ENCODE data around the gene CASTOR1.

Gene CASTOR1

DNA sequence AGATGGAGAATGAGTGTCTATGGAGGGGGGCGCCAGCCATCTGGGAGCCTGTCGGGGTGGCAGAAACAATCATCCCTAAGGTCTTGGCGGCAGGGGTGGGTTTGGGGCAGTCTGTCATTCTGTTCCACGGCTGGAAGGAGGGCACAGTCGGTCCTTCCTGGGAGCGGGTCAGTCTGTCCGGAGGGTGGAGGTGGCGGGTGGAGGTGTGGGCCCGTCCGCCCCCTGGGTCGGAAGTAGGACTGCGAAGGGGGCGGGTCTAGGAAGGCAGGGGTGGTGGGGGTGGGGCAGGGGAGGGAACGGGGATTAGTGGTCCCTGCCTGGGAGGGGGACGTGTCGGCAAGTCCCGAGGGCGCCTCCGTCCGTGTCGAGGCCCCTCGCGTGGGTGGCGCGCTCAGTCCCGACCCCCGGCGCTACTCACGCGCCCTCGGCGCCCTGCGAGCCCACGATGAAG is 37.0 kb upstream of the CASTOR1 start:
- Histone ChIP-seq H3K36me3 (ENCODE audit: low read length) (no peaks in the 10 kb centered on the region), H3F3A (ENCODE audit: insufficient read depth) (peaks cover 11% of the 10 kb centered on the region), H3K27ac (ENCODE audit: low read depth, low read length) (no peak overlapping the region), H3K4me2 (ENCODE audit: low read depth, low read length, poor library complexity, severe bottlenecking) (peak overlapping the region; percentile 94), H3K9ac (ENCODE audit: low read length) (peak overlapping the region; percentile 73), H3K27me3 (ENCODE audit: low read length) (no peaks in the 10 kb centered on the region), H2AFZ (ENCODE audit: low read depth, low read length, severe bottlenecking) (peak overlapping the region; percentile 88), H3K79me2 (ENCODE audit: insufficient read depth, low read length) (no peaks in the 10 kb centered on the region), H3K4me3 (ENCODE audit: insufficient read depth, low read length, poor library complexity, severe bottlenecking) (peak overlapping the region; percentile 98), H4K20me1 (ENCODE audit: low read depth, low read length) (no peaks in the 10 kb centered on the region), H3K9me2 (replicated peaks; ENCODE audit: insufficient read depth, low read length) (no peaks in the 10 kb centered on the region), H3K9me3 (ENCODE audit: insufficient read depth, low read length) (no peaks in the 10 kb centered on the region)
- TF ChIP-seq, protein P1, sequence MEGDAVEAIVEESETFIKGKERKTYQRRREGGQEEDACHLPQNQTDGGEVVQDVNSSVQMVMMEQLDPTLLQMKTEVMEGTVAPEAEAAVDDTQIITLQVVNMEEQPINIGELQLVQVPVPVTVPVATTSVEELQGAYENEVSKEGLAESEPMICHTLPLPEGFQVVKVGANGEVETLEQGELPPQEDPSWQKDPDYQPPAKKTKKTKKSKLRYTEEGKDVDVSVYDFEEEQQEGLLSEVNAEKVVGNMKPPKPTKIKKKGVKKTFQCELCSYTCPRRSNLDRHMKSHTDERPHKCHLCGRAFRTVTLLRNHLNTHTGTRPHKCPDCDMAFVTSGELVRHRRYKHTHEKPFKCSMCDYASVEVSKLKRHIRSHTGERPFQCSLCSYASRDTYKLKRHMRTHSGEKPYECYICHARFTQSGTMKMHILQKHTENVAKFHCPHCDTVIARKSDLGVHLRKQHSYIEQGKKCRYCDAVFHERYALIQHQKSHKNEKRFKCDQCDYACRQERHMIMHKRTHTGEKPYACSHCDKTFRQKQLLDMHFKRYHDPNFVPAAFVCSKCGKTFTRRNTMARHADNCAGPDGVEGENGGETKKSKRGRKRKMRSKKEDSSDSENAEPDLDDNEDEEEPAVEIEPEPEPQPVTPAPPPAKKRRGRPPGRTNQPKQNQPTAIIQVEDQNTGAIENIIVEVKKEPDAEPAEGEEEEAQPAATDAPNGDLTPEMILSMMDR (IDR thresholded peaks at IDR 0.05; ENCODE audit: insufficient read depth, low read length, poor library complexity, severe bottlenecking), result no peak
- TF ChIP-seq EZH2phosphoT487 (conservative IDR thresholded peaks at IDR 0.05; ENCODE audit: low read length), result no peak

DNA sequence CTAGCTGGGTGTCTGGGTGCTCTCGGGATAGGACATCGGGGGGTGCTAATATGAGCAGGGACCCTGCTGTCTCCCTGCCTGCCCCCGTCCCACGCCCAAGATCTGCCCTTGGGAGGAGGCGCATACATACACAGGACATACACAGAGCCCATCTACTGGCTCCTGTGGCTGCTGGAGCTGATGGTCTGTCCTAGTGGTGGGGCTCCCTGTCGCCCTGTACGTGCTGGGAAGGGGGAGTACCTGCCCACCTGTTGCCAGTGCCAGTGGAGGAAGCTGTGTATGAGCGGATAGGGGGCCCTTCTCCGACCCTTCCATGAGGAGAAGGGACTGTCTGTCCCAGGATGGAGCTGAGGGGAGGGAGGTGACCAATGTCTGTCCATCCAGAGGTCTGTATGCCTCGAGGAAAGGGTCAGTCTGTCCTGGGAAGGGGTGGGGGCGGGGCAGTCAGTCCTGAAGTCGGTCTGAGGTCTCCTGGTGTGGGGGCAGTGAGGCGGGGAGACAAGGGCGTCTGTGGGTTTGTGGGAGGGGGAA is 36.5 kb upstream of the CASTOR1 start:
- TF ChIP-seq, protein P1 (IDR thresholded peaks at IDR 0.05; ENCODE audit: insufficient read depth, low read length, poor library complexity, severe bottlenecking), result no peak
- no peak for TF ChIP-seq EZH2phosphoT487 (conservative IDR thresholded peaks at IDR 0.05; ENCODE audit: low read length)
- Histone ChIP-seq H3K9ac (ENCODE audit: low read length) (peak overlapping the region; percentile 73), H3K27ac (ENCODE audit: low read depth, low read length) (no peak overlapping the region), H2AFZ (ENCODE audit: low read depth, low read length, severe bottlenecking) (no peak overlapping the region), H4K20me1 (ENCODE audit: low read depth, low read length) (no peaks in the 10 kb centered on the region), H3K4me3 (ENCODE audit: insufficient read depth, low read length, poor library complexity, severe bottlenecking) (peak overlapping the region; percentile 98), H3K4me2 (ENCODE audit: low read depth, low read length, poor library complexity, severe bottlenecking) (peak overlapping the region; percentile 94), H3K9me2 (replicated peaks; ENCODE audit: insufficient read depth, low read length) (no peaks in the 10 kb centered on the region), H3K36me3 (ENCODE audit: low read length) (no peaks in the 10 kb centered on the region), H3F3A (ENCODE audit: insufficient read depth) (peaks cover 9% of the 10 kb centered on the region), H3K79me2 (ENCODE audit: insufficient read depth, low read length) (no peaks in the 10 kb centered on the region), H3K9me3 (ENCODE audit: insufficient read depth, low read length) (no peaks in the 10 kb centered on the region), H3K27me3 (ENCODE audit: low read length) (no peaks in the 10 kb centered on the region)

DNA sequence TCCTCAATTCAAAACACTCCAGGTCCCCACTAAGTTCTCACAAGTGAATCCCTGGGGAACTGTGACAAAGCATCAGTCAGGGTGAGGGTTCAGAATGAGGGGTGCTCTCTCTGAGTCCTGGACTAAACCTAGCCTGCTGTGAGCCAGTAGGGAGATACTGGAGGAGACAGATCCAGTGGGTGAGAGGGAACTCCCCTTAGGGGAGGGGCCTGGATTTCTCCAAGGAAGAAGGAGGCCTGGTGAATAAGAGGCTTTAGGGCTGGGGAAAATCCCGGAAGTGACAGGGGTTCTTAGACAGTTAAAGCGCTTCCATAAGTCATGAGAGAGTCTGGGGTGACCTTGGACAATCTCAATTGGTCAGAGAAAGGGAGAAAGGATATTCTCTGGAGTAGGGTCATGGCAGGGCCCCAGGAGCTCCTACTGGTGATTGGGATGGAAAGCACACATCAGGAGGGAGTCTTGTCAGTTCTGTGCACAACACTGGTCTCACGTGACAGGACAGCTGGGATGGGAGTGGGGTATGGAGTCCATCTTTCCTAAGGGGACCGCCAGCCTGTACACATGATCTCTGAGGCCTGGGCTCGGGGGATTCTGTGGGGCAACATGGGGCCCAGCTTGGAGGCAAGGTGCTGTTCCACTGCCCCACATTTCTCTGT is 35.9 kb upstream of the CASTOR1 start:
- Histone ChIP-seq H3K9me2 (replicated peaks; ENCODE audit: insufficient read depth, low read length) (no peaks in the 10 kb centered on the region), H3K27ac (ENCODE audit: low read depth, low read length) (no peak overlapping the region), H3K27me3 (ENCODE audit: low read length) (no peaks in the 10 kb centered on the region), H3K9me3 (ENCODE audit: insufficient read depth, low read length) (no peaks in the 10 kb centered on the region), H3K4me3 (ENCODE audit: insufficient read depth, low read length, poor library complexity, severe bottlenecking) (no peak overlapping the region), H3K36me3 (ENCODE audit: low read length) (no peaks in the 10 kb centered on the region), H3K79me2 (ENCODE audit: insufficient read depth, low read length) (no peaks in the 10 kb centered on the region), H4K20me1 (ENCODE audit: low read depth, low read length) (no peaks in the 10 kb centered on the region), H2AFZ (ENCODE audit: low read depth, low read length, severe bottlenecking) (no peak overlapping the region), H3K4me2 (ENCODE audit: low read depth, low read length, poor library complexity, severe bottlenecking) (peak overlapping the region; percentile 94), H3F3A (ENCODE audit: insufficient read depth) (0 out of 2 replicates have a peak, but pooled peaks cover 5% of the 10 kb centered on the region), H3K9ac (ENCODE audit: low read length) (no peak overlapping the region)
- TF ChIP-seq, protein P1 (IDR thresholded peaks at IDR 0.05; ENCODE audit: insufficient read depth, low read length, poor library complexity, severe bottlenecking), result no peak

All from SU-DHL-6 (cell line).